DND-41 (cell line): ENCODE measurements around the gene ENPP1.

ENCODE experiments used
- ATAC-seq: fragments of 200-7000 bp; cut with Tn5 transposase; 3 replicates; pipeline ENCODE4 v1.9.1; 2021; ENCODE audit warnings: low read depth; ENCODE audit not compliant: insufficient read depth
- DNase-seq: peaks from one replicate; pipeline ENCODE4 v3.0.0-alpha.2; 2020
- H2AFZ ChIP-seq: 2 replicates; pipeline ENCODE4 v1.6.0; 2012; ENCODE audit warnings: low read depth, low read length
- H3K27ac ChIP-seq: 2 replicates; pipeline ENCODE4 v1.5.1; 2012; ENCODE audit warnings: low read length, inconsistent platforms
- H3K27me3 ChIP-seq: fragments of 200-600 bp; sonication (generic); 2 replicates; pipeline ENCODE4 v1.6.0; 2012; ENCODE audit warnings: low read length, mild to moderate bottlenecking, inconsistent platforms; ENCODE audit not compliant: insufficient read depth, poor library complexity
- H3K36me3 ChIP-seq: 2 replicates; pipeline ENCODE4 v1.5.1; 2012; ENCODE audit warnings: low read length, inconsistent platforms; ENCODE audit not compliant: insufficient read depth
- H3K4me1 ChIP-seq: 2 replicates; pipeline ENCODE4 v1.5.1; 2012; ENCODE audit warnings: mild to moderate bottlenecking, low read length; ENCODE audit not compliant: insufficient read depth
- H3K4me2 ChIP-seq: 2 replicates; pipeline ENCODE4 v1.6.0; 2012; ENCODE audit warnings: mild to moderate bottlenecking, moderate library complexity, low read length, inconsistent platforms; ENCODE audit not compliant: insufficient read depth
- H3K4me3 ChIP-seq, 2 experiments: fragments of 200-600 bp in 1 of 2; shearing (Covaris generic) in 1 of 2; 2 replicates each; pipeline ENCODE4 v1.5.1; 2012 to 2016; ENCODE audit warnings: inconsistent platforms in 2 of 2, low read length in 2 of 2, mild to moderate bottlenecking in 2 of 2, low read depth in 1 of 2, moderate library complexity in 1 of 2
- H3K79me2 ChIP-seq: 2 replicates; pipeline ENCODE4 v1.6.0; 2012; ENCODE audit warnings: low read length, inconsistent platforms; ENCODE audit not compliant: insufficient read depth
- H3K9ac ChIP-seq: 2 replicates; pipeline ENCODE4 v1.6.0; 2012; ENCODE audit warnings: low read depth, mild to moderate bottlenecking, inconsistent platforms, low read length, moderate library complexity
- H3K9me3 ChIP-seq: 2 replicates; pipeline ENCODE4 v1.5.1; 2012; ENCODE audit warnings: low read length, moderate library complexity, mild to moderate bottlenecking, inconsistent platforms; ENCODE audit not compliant: insufficient read depth, severe bottlenecking
- H4K20me1 ChIP-seq: 2 replicates; pipeline ENCODE4 v1.6.0; 2012; ENCODE audit warnings: low read length; ENCODE audit not compliant: insufficient read depth
- CTCF ChIP-seq: IDR thresholded peaks from 2 replicates; pipeline ENCODE4 v1.5.1; 2012; ENCODE audit warnings: borderline replicate concordance, low read length, moderate library complexity, mild to moderate bottlenecking; ENCODE audit not compliant: poor library complexity, severe bottlenecking; ENCODE audit errors: extremely low read depth
- EZH2 ChIP-seq: IDR thresholded peaks from 3 replicates; pipeline ENCODE4 v1.6.1; 2012; ENCODE audit warnings: borderline replicate concordance, low read depth, mild to moderate bottlenecking, moderate library complexity, low read length, inconsistent platforms; ENCODE audit not compliant: severe bottlenecking

ENPP1 gene

GRCh38 chr6:131840936-131841583 is 33.2 kb downstream of the ENPP1 start:
- Histone ChIP-seq H3K4me3 (no peak overlapping the region), H3K79me2 (no peaks in the 10 kb centered on the region), H3K27ac (no peak overlapping the region), H3K36me3 (no peaks in the 10 kb centered on the region), H4K20me1 (no peaks in the 10 kb centered on the region), H3K4me1 (no peaks in the 10 kb centered on the region), H3K4me2 (no peak overlapping the region), H3K27me3 (no peaks in the 10 kb centered on the region), H2AFZ (no peak overlapping the region), H3K9me3 (no peaks in the 10 kb centered on the region), H3K9ac (no peak overlapping the region)
- TF ChIP-seq EZH2 (no peak), CTCF (no peak)
- ATAC-seq (no peak), DNase-seq (no peak)

GRCh38 chr6:131843768-131844167 is 35.9 kb downstream of the ENPP1 start:
- DNase-seq = no peak
- ATAC-seq = no peak
- TF ChIP-seq CTCF (no peak), EZH2 (no peak)
- Histone ChIP-seq H3K9ac (no peak overlapping the region), H3K27me3 (no peaks in the 10 kb centered on the region), H3K9me3 (no peaks in the 10 kb centered on the region), H3K4me3 (no peak overlapping the region), H3K4me1 (no peaks in the 10 kb centered on the region), H3K27ac (no peak overlapping the region), H3K36me3 (no peaks in the 10 kb centered on the region), H4K20me1 (no peaks in the 10 kb centered on the region), H2AFZ (no peak overlapping the region), H3K4me2 (no peak overlapping the region), H3K79me2 (no peaks in the 10 kb centered on the region)

GRCh38 chr6:131844243-131844841 is 36.5 kb downstream of the ENPP1 start:
- TF ChIP-seq EZH2 (no peak), CTCF (no peak)
- DNase-seq (no peak), ATAC-seq (no peak)
- Histone ChIP-seq H3K4me2 (no peak overlapping the region), H3K27me3 (no peaks in the 10 kb centered on the region), H3K27ac (no peak overlapping the region), H3K79me2 (no peaks in the 10 kb centered on the region), H2AFZ (no peak overlapping the region), H3K9ac (no peak overlapping the region), H3K4me3 (no peak overlapping the region), H3K9me3 (no peaks in the 10 kb centered on the region), H3K4me1 (no peaks in the 10 kb centered on the region), H3K36me3 (no peaks in the 10 kb centered on the region), H4K20me1 (no peaks in the 10 kb centered on the region)
